ENCODE results near the gene MRPS10.

The MRPS10 gene

GRCh38 chr6:42159431-42160024, 58.1 kb downstream of the MRPS10 start:
- Mint-ChIP-seq H3K27ac (no peak overlapping the region), H3K36me3 (ENCODE audit: low read depth) (no peaks in the 10 kb centered on the region), H3K27me3 (ENCODE audit: low read depth, poor library complexity) (peaks cover 13% of the 10 kb centered on the region), H3K9me3 (no peaks in the 10 kb centered on the region), H3K4me3 (no peak overlapping the region), H3K4me1 (peaks cover 45% of the 10 kb centered on the region)
- no peak for DNase-seq
- no peak for TF ChIP-seq CTCF (IDR thresholded peaks at IDR 0.05)

DNA sequence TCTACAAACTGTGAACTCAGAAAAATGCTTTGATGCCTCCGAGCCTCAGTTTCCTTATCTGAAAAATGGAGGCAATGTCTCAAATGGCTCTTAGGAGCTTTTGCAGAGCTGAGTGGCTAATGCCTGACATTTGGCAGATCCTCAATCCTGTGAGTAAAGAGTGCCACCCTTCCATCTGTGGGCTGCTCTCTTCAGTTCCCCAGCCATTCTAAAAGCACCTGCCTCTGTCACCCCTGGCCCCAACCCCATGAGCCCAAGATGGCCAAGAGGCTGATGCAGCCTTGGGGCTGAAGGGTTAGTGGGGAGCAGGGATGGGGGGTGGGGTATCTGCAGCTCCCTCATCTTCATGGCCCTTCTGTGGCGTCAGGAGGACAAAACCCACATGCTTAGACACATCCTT, 59.0 kb downstream of the MRPS10 start:
- DNase-seq: no peak
- Mint-ChIP-seq H3K9me3 (no peaks in the 10 kb centered on the region), H3K27ac (no peak overlapping the region), H3K4me3 (no peak overlapping the region), H3K36me3 (ENCODE audit: low read depth) (no peaks in the 10 kb centered on the region), H3K27me3 (ENCODE audit: low read depth, poor library complexity) (peaks cover 12% of the 10 kb centered on the region), H3K4me1 (peaks cover 43% of the 10 kb centered on the region)
- no peak for TF ChIP-seq CTCF (IDR thresholded peaks at IDR 0.05)

DNA sequence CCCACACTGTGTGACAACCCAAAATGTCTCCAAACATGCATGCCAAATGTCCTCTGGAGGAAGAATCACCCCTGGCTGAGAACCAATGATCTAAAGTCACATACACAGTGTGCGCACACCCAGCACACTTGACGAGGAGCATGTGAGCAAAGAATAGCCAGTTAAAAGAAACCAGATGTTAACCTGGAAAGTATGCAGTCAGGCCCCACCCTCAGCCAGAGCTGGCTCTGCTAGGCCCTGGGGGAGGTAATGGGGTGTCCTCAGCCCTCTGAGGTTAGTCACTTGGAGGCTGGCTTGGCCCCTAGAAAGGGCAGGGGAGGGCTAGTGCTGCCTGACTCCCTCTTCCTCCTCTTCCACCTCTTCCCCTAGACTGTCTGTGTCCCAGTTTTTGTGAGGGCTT, 59.6 kb downstream of the MRPS10 start:
- no peak for TF ChIP-seq CTCF (IDR thresholded peaks at IDR 0.05)

More for the DNA sequence above, 59.6 kb downstream of the MRPS10 start:
- Mint-ChIP-seq H3K27ac (no peak overlapping the region), H3K36me3 (ENCODE audit: low read depth) (no peaks in the 10 kb centered on the region), H3K9me3 (no peaks in the 10 kb centered on the region), H3K27me3 (ENCODE audit: low read depth, poor library complexity) (peaks cover 12% of the 10 kb centered on the region), H3K4me3 (no peak overlapping the region), H3K4me1 (peaks cover 39% of the 10 kb centered on the region)
- DNase-seq: no peak

Data from nephron progenitor cell (in vitro differentiated cells).